ENCODE results near the gene TM9SF4.

TM9SF4 gene, protein sequence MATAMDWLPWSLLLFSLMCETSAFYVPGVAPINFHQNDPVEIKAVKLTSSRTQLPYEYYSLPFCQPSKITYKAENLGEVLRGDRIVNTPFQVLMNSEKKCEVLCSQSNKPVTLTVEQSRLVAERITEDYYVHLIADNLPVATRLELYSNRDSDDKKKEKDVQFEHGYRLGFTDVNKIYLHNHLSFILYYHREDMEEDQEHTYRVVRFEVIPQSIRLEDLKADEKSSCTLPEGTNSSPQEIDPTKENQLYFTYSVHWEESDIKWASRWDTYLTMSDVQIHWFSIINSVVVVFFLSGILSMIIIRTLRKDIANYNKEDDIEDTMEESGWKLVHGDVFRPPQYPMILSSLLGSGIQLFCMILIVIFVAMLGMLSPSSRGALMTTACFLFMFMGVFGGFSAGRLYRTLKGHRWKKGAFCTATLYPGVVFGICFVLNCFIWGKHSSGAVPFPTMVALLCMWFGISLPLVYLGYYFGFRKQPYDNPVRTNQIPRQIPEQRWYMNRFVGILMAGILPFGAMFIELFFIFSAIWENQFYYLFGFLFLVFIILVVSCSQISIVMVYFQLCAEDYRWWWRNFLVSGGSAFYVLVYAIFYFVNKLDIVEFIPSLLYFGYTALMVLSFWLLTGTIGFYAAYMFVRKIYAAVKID

DNA sequence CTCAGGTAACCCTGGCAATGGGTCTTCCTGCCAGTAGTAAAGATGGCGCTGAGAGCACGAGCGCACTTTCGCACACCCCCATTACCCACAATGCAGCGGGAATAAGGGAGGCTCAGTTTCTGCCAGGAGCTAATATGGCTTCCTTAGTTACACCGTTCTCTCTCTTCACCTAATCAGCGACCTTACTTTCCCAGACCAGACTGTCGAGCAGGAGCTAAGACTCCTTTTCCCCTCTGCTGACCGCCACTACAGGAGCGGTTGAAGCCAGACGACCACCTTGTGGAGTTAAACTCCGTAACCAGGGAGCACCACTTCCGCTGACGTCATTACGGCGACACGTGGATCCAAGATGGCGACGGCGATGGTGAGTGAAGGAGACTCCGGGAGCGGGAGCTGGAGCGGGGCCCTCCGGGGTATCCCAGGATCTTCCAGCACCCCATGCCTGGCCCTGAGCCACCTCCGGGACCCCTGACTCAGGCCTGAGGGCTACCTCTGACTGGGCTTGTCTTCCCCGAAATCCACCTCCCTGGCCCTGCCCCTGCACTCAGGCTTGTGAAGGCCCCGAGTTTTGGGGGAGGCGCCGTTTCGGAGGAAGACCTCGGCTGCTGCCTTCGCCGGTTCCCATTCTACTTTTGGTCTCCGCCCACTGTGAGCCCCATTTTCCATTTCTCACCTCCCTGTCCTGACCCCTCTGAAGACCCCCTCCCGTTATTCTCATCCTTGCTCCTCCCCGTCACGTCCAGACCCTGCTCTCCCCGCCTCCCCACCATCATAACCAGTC is at the start of gene TM9SF4:
Gene TM9SF4, plus strand, starts transcription at position 323 of the 781 bp plus-strand sequence. Its CDS starts 27 bp downstream, at position 350.
- DNase-seq, result peak; percentile 94

DNA sequence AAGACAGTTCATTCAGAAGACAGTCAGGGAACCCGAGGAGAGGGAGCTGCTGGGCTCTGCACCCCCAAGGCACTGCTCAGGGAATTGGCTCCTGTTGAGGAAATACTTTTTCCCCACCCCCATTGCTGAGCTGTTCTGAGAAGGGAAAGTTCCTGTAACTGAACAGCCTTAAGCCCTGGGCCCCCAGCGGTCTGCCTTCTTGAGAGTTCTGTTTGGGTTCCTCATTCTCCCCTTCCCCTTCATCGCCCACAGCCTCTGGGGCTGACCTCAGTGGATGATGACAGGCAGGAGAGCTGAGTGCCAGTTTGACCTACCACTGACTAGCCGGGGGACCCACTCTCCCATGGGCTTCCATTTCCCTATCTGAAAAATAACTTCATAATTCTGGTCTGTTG is 46.7 kb upstream of the TM9SF4 start:
- peak; percentile 12 for DNase-seq

DNA sequence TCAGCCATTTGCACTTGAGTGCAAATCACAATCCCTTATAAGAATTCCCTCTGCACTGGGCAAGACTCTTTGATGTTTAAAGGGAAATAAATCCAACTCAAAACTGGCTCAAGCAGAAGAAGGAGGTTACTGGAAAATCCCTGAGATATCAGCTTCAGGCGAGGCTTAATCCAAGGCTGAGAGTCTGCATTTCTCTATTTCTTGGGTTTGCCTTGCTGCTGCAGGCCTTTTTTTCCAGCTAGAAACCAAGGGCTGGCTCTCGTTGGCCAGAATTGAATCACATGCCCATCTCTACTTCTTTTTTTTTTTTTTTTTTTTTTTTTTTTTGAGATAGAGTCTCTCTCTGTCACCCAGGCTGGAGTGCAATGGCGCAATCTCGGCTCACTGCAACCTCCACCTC is 45.8 kb upstream of the TM9SF4 start:
- no peak for DNase-seq

DNA sequence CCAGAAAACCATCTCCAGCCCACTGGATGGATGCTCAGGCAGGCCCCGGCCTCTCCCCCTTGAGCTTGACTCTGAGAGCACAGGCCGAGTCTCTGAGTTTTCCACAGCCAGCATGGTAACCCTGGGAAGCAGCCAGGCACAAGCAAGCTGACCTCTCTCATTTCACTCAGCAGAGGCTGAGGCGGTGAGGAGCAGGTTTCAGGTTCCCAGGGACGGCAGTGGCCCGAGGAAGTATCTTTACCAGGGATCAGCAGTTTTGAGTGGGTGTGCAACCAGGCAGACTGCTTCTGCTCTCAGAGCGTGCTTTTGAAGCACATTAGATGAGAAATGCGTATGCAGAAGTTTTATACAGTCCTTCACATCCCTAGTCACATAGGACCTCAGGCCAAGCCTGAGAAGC is 44.8 kb upstream of the TM9SF4 start:
- DNase-seq, result no peak

DNA sequence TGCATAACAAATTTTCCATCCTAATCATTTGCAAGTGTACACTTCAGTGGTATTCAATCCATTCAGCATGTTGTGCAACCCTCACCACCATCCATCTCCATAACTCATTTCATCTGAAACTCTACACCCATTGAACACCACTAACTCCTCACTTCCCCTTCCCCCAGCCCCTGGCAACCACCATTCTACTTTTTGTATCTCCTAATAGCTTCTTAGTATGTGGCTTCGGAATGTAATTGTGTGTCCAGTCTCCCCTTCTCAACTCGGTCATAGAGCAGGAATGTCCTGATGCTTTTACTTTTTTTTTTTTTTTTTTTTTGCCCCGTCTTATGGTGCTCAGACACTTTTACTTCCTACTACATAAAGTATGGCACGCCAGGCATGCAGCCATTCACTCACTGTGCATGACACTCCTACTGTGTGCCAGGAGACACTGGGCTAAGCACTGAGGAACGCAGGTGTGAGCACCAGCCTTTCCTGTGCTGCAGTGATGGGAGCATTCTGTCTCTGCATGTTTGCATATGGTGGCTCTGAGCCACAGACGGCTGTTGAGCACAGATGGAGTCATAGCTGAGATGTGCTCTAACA is 42.2 kb upstream of the TM9SF4 start:
- DNase-seq, result no peak

DNA sequence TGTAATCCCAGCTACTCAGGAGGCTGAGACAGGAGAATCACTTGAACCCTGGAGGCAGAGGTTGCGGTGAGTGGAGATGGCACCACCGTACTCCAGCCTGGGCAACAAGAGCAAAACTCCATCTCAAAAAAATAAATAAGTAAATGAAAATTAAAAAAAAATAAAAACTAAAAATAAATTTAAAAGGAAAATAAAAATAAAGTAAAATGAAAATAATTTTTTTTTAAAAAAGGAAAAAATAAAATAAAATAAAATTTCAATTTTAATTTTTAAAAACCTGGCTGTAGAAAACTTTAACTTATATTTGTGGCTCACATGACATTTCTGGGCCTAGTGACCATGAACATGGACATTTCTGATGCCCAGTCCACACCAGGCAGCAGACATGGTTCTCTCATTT is 41.3 kb upstream of the TM9SF4 start:
- DNase-seq, result no peak

DNA sequence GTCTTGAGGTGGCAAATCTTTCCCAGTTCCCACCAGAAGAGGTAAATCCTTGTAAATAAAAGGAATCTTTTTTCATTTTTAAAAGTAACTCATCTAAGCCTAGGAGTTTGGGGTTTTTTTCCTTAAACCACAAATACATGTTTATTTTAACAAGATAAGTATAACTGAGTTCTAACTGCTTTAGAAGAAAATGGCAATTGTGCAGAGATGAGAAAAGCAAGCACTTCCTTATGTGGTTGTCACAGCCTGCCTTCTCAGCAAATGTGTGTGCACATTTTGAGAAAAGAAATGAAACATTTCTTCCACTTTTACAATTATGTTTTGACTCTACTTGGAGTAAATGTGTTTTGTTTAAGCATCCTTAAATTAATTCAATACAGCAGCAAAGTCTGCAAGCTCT is 39.8 kb upstream of the TM9SF4 start:
- no peak for DNase-seq

DNA sequence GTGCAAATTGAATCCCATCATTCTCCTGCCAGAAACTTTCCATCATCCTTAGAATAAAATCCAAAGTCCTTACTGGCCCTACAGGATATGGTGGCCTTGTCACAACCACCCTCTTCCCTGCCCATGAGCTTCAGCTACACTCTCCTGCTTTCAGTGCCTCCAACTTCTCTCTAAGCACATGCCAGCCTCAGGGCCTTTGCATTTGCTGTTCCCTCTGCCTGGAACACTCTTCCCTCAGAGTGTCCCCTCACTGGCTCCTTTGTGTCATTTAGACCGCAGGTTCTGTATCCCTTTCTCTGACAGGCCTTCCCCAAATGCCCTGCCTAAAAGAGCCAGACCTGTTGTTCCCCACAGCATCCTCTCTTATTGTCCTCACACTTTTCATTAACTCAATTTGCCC is 39.2 kb upstream of the TM9SF4 start:
- DNase-seq, result no peak

DNA sequence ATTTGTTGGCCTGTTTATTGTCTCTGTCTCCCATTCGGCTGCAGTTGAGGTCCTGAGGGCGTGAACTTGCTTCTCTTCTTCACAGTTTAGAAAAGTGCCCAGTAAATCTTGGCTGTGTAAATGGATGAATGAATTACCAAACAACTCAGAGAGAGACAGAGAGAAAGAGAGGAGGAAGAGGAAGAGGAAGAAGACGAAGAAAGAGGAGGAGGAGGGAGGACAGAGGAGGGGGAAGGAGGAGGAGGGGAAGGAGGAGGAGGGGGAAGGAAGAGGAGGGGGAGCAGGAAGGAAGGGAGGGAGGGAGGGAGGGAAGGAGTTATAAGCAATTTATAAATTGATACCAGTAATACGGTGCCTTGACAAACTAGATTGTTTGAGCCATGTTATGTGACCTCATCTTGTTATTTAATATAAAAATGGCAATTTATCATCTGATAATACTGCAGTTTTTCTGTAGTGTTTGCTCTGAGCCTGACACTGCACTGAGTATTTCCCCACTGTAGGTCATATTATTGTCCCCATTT is 38.8 kb upstream of the TM9SF4 start:
- DNase-seq, result no peak

DNA sequence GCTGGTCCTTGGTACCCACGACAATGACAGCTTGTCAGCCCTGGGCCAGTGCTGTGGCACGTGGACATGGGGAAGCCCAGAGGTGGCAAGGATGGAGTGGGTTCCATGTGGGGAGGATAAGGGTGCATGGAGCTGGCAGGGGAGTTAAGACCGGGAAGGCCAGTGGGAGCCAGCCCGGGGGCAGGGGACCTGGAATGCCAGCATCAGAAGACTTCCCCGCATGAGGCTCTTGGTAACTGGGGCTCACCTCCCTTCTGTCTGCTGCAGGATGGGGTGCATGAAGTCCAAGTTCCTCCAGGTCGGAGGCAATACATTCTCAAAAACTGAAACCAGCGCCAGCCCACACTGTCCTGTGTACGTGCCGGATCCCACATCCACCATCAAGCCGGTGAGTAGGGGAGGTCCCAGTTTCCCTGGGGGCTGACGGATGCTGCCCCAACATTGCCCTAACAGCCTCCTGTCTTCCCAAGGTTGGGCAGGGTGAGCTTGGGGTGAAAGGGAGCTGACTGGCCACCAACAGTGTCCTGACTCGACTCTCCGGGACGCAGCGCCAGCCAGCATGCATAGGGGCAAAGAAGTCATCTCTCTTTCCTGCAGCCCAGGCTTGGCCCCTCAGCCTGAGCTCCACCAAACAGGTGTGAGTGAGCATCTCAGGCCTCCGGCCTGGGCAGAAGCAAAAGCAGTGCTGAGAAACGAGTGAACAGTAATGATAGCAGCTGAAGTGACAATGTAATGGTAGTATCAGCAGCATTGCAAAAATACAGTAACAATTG is 37.9 kb upstream of the TM9SF4 start:
- DNase-seq, result no peak

DNA sequence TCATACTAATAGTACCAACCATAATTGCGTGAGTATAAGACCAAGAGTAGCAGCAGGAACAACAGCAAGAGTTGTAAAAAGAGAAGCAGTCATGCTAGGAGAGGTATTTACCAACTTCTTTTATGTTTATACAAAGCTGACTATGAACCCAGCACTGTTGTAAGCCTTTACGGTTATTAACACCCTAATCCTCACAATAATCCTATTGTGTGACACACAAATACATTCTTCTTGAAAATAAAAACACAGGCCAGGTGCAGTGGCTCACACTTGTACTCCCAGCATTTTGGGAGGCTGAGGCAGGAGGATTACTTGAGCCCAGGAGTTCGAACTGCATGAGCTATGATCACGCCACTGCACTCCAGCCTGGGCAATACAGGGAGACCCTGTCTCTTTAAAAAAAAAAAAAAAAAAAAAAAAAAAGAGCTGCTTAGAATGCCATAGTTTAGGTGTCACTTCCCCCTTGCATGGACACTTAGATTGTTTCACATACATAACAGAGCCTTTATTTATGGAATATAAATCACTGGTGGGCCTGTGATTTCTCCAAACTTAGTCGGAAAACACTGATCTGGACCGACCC is 37.3 kb upstream of the TM9SF4 start:
- DNase-seq, result no peak

DNA sequence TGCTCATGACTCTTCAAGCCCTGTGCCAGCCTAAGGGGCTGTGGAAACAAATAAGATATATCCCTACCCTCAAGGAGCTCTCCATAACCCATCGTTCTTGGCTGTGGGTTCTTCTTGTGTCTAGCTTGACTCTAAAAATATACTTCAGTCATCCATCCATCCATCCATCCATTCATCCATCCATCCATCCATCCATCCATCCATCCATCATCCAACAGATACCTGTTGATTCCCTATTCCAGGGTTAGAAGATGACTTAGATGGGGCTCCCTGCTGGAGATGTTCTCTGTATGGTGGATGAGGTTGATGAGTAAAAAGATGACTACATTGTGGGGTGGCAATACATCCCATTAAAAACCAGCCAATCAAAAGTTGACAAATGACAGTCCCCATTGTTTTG is 34.0 kb upstream of the TM9SF4 start:
- no peak for DNase-seq

DNA sequence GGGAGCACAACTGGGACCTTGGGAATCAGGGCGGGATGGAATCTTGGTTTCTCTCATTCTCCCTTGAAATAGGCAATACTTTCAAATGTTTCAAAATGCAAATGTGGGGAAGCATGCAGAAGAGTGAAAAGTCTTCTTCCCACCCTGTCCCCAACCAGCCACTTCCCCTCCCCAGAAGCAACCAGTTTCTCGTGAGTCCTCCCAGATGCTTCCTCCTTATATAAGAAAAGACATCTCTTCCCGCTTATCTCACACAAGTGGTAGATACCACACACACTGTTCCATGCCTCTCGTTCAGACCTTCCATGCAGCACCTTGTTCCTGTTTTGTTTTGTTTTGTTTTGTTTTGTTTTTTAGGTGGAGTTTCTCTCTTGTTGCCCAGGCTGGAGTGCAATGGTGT is 32.3 kb upstream of the TM9SF4 start:
- DNase-seq, result no peak

DNA sequence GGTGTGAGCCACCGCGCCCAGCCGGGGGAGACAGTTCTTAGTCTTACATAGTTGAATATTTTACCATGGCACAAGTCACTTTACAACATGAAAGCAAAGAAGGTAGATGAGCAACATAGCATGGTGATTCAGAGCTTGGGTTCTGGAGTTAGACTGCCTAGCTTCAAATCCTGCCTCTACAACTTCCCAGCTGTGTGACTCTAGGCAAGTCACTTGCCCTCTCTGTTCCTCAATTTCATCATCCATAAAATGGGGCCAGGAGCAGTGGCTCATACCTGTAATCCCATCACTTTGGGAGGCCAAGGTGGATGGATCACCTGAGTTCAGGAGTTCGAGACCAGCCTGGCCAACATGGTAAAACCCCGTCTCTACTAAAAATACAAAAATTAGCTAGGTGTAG is 31.2 kb upstream of the TM9SF4 start:
- DNase-seq, result no peak

DNA sequence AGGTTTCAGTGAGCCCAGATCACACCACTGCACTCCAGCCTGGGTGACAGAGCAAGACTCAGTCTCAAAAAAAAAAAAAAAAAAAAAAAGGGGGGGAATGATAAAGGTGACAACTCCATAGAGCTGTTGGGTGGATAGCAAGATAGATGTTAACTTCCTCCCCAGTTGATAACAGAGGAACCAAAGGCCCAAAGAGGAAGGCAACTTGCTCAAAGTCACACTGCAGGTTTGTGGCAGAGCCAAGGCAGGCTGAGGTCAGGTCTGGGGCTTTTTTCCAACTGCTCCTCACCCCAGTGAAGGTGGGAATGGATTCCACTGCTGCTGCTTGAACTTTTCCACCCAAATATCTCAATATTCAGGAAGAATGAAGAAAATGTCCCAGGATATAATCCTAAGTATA is 30.7 kb upstream of the TM9SF4 start:
- DNase-seq, result no peak

DNA sequence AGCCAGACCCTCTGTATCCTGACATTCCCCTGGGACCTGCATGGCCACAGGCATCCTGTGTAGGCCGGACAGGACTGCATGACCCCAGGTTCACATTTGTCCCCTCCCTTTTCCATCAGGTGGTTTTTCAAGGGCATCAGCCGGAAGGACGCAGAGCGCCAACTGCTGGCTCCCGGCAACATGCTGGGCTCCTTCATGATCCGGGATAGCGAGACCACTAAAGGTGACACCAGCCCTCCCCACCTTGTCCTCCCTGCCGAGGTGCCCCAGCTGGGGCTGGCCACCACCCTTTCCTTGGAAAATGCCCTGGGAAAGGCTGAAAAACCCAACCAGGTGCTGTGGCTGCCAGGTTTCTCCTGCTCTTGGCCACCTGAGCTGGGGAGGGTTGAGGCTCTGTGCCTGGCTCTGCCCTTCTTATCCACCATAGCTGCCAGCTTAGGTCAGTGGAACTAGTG is 29.8 kb upstream of the TM9SF4 start:
- no peak for DNase-seq

DNA sequence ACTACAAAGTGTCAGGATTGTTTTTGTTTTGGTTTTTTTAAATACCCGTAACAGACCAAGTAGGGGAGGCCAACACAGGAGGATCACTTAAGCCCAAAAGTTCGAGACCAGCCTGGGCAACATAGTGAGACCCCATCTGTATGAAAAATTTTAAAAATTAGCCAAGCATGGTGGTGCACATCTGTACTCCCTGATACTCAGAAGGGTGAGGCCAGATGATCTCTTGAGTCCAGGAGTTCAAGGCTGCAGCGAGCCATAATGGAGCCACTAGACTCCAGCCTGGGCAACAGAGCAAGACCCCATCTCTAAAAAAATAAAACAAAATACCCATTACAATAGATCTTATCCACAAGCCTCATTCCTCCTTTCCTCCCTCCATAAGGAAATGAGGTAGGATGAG is 28.7 kb upstream of the TM9SF4 start:
- DNase-seq, result no peak

DNA sequence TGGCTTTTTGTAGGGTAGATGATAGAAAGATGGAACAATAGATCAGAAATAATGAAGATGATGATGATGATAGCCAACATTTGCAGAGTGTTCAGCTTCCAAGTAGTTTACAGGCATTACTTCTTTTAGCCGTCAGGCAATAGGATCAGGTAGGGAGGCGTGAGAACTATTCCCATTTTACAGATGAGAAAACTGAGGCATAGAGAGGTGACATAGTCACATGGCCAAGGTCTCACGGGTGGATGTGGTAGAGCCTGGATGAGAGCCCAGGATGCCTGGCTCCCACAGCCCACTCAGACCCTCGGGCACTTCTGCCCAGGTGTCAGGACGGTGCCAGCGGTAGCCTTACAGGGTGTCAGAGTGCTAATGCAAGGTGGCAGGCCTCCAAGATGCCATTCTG is 26.0 kb upstream of the TM9SF4 start:
- DNase-seq, result no peak

DNA sequence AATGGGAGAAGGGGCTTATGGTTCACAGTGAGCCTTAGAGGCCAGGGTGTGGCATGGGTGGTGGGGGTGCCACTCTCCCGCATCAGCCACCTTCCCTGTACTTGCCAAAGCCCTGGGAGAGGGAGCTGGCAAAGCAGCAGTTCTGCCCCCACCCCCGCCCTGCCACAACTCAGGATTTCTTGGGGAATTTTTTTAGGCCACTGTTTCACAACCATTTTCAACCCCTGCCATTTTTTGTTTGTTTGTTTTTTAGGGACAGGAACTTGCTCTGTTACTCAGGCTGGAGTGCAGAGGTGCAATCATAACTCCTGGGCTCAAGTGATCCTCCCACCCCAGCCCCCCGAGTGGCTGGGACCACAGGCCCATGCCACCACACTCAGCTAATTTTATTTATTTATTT is 22.4 kb upstream of the TM9SF4 start:
- no peak for DNase-seq

DNA sequence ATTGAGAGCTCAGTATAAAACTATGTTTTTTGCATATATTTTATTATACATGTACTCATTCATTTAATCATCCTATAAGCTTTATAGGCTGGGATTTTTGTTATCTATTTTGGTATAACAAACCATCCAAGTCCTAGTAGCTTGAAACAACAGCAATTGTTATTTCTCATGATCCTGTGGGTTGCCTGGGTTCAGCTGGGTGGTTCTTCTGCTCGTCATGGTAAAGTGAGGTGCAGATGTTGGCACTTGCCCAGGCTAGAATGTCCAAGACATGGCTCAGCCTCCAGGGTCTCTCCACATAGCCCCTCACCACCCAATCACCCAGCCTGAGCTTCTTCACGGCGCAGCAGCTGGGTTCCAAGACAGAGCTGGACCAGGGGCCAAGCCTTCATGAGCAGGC is 20.8 kb upstream of the TM9SF4 start:
- no peak for DNase-seq

DNA sequence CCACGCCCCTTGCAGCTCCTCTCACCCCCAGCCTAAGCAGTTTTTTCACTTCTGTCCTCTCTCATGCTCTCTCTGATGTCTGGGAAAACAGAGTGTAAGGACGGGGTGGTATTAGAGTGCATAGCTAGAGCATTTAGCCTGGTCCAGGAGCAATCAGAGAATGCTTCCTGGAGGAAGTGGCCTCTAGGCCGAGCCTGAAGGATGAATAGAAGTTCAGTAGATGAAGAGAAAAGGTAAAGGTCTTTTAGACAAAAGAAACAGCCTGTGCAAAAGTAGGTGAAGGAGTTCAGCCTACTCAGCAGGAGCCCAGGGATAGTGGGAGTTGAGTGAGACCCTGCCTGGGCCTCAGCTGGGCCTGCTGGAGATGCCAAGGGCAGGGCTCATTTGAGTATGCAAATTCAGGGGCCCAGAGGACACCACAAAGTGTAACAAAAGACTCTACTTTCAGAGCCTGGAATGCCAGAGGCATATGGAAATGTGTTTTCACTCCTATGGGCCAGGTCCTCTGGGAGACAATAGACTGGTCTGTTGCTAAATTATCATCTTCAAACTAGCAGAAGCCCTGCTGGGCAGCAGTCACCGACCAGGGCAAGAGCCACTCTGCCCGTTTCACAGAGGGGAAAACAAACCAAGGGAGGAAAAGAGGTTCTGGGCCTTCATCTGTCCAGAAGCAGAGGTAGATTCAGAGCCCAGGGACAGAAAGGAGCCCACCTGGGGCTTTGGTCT is 19.7 kb upstream of the TM9SF4 start:
- no peak for DNase-seq

Data from activated CD4-positive, alpha-beta T cell treated with anti-CD3 and anti-CD28 coated beads, Interleukin-2, amount 50 U/mL, for 16 hours (primary cell).